Neural progenitor cell (in vitro differentiated cells): ENCODE results near the gene CFAP54. TPM values are rescaled to one million over a fixed set of nuclear protein-coding genes. Genes with fewer than 3 reads are reported as not detected.

Experiments
- DNase-seq: peaks from one replicate; pipeline ENCODE4 v3.0.0-alpha.2; 2016; ENCODE audit warnings: low spot score
- H2AFZ ChIP-seq: fragments of 200-600 bp; sonication (generic); replicated peaks from 2 replicates; pipeline ENCODE4 v1.6.1; 2016; ENCODE audit warnings: antibody characterized with exemption
- H3F3A ChIP-seq: fragments of 200-600 bp; sonication (generic); 2 replicates; pipeline ENCODE4 v1.6.1; 2016; ENCODE audit warnings: antibody characterized with exemption, low read depth
- H3K27ac ChIP-seq: fragments of 200-600 bp; sonication (generic); 2 replicates; pipeline ENCODE4 v1.5.1; 2016; ENCODE audit warnings: mild to moderate bottlenecking
- H3K27me3 ChIP-seq: fragments of 200-600 bp; sonication (generic); 2 replicates; pipeline ENCODE4 v1.6.1; 2016; ENCODE audit warnings: mild to moderate bottlenecking, moderate library complexity
- H3K36me3 ChIP-seq: fragments of 200-600 bp; sonication (generic); 2 replicates; pipeline ENCODE4 v1.5.1; 2016
- H3K4me1 ChIP-seq: fragments of 200-600 bp; sonication (generic); 2 replicates; pipeline ENCODE4 v1.6.1; 2016; ENCODE audit warnings: mixed run types
- H3K4me2 ChIP-seq: fragments of 200-600 bp; sonication (generic); 2 replicates; pipeline ENCODE4 v1.6.1; 2016
- H3K4me3 ChIP-seq: fragments of 200-600 bp; sonication (generic); 2 replicates; pipeline ENCODE4 v1.5.1; 2016
- H3K79me2 ChIP-seq: fragments of 200-600 bp; sonication (generic); 2 replicates; pipeline ENCODE4 v1.6.1; 2016; ENCODE audit warnings: low read depth
- H3K9ac ChIP-seq: fragments of 200-600 bp; sonication (generic); 2 replicates; pipeline ENCODE4 v1.6.1; 2016
- H3K9me3 ChIP-seq: fragments of 200-600 bp; sonication (generic); 2 replicates; pipeline ENCODE4 v1.5.1; 2016; ENCODE audit warnings: low read depth
- H4K20me1 ChIP-seq: fragments of 200-600 bp; sonication (generic); 2 replicates; pipeline ENCODE4 v1.6.1; 2016; ENCODE audit warnings: low read depth
- H3K27ac Mint-ChIP-seq: 3 replicates; pipeline ENCODE4 v1.8.0; 2021; ENCODE audit warnings: mixed read lengths
- H3K27me3 Mint-ChIP-seq: 2 replicates; pipeline ENCODE4 v1.8.0; 2022; ENCODE audit warnings: low read depth, mild to moderate bottlenecking, inconsistent platforms, moderate library complexity, mixed read lengths; ENCODE audit not compliant: insufficient read depth
- H3K36me3 Mint-ChIP-seq: 3 replicates; pipeline ENCODE4 v1.8.0; 2021; ENCODE audit warnings: mixed read lengths
- H3K4me1 Mint-ChIP-seq: 3 replicates; pipeline ENCODE4 v1.8.0; 2021; ENCODE audit warnings: mixed read lengths
- H3K4me3 Mint-ChIP-seq: 3 replicates; pipeline ENCODE4 v1.8.0; 2021; ENCODE audit warnings: mild to moderate bottlenecking, moderate library complexity, mixed read lengths
- H3K9me3 Mint-ChIP-seq: 3 replicates; pipeline ENCODE4 v1.8.0; 2020; ENCODE audit warnings: mixed read lengths
- EZH2 ChIP-seq: fragments of 200-600 bp; sonication (generic); IDR thresholded peaks from 2 replicates; pipeline ENCODE4 v1.6.1; 2017; ENCODE audit warnings: antibody characterized with exemption, mild to moderate bottlenecking, moderate library complexity
- EZH2phosphoT487 ChIP-seq: fragments of 200-600 bp; sonication (generic); IDR thresholded peaks from 2 replicates; pipeline ENCODE4 v1.6.1; 2017; ENCODE audit warnings: antibody characterized with exemption
- total RNA-seq: library from RNA; depleted of rRNA; stranded (reverse); fragments of >200 nt; gene quantifications from 2 replicates; pipeline ENCODE4 v1.2.3, GENCODE V29; 2015; ENCODE audit warnings: low replicate concordance
- TF ChIP-seq, protein P1 (sequence below): fragments of 200-600 bp; sonication (generic); IDR thresholded peaks from 2 replicates; pipeline ENCODE4 v1.5.1; 2017; ENCODE audit warnings: antibody characterized with exemption, mild to moderate bottlenecking

The CFAP54 gene
- total RNA-seq, 1 donor from 2014 or later = 4.2 TPM

DNA sequence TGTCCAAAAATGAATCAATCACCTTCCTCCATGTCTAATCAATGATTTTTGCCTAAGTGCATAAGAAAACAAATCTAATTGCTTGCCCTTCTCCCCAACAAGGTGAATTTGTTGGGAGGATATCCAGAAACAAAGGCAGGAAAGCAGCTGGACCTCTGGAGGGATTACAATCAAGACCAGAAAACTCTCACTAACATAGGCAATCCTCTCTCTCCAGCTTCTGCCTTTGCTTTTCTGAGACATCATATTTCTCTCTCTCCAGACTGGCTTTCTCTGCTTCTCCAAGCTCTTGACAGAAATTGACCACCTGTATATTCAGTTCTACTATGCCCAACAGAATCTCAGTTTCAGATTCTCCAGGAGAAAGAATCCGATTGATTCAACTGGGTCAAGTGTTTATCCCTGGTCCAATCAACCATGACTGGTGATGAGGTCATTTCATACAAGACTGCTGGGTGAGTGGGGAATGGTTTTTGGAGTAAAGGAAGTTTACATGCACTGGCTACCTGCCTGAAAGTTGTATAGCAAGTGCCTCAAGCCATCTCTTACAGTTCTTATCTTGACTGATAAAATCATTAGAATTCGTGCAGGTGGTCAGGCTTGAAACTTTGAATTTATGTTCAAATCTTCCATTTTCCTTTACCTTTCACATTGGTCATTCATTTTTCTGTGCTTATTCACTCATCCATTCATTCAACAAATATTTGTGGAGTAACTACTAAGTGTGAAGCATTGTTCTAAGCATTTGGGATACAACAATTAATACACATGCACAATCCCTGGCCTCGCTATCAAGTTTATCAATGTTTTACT, 22.2 kb upstream of the CFAP54 start:
- TF ChIP-seq, protein P1, sequence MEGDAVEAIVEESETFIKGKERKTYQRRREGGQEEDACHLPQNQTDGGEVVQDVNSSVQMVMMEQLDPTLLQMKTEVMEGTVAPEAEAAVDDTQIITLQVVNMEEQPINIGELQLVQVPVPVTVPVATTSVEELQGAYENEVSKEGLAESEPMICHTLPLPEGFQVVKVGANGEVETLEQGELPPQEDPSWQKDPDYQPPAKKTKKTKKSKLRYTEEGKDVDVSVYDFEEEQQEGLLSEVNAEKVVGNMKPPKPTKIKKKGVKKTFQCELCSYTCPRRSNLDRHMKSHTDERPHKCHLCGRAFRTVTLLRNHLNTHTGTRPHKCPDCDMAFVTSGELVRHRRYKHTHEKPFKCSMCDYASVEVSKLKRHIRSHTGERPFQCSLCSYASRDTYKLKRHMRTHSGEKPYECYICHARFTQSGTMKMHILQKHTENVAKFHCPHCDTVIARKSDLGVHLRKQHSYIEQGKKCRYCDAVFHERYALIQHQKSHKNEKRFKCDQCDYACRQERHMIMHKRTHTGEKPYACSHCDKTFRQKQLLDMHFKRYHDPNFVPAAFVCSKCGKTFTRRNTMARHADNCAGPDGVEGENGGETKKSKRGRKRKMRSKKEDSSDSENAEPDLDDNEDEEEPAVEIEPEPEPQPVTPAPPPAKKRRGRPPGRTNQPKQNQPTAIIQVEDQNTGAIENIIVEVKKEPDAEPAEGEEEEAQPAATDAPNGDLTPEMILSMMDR = no peak
- H3K4me1 Mint-ChIP-seq = peaks cover 6% of the 10 kb centered on the region
- H3K36me3 Mint-ChIP-seq = no peaks in the 10 kb centered on the region
- Histone ChIP-seq H2AFZ (peak overlapping the region; percentile 32), H3K4me2 (no peak overlapping the region), H3K4me1 (no peaks in the 10 kb centered on the region), H3K9ac (no peak overlapping the region), H3K27me3 (no peaks in the 10 kb centered on the region), H4K20me1 (no peaks in the 10 kb centered on the region), H3K36me3 (no peaks in the 10 kb centered on the region), H3K9me3 (no peaks in the 10 kb centered on the region), H3K79me2 (no peaks in the 10 kb centered on the region), H3F3A (no peaks in the 10 kb centered on the region), H3K4me3 (no peak overlapping the region), H3K27ac (no peak overlapping the region)
- no peak for DNase-seq
- no peaks in the 10 kb centered on the region for H3K27me3 Mint-ChIP-seq
- no peak overlapping the region for H3K4me3 Mint-ChIP-seq
- H3K27ac Mint-ChIP-seq = no peak overlapping the region
- peaks cover 8% of the 10 kb centered on the region for H3K9me3 Mint-ChIP-seq

DNA sequence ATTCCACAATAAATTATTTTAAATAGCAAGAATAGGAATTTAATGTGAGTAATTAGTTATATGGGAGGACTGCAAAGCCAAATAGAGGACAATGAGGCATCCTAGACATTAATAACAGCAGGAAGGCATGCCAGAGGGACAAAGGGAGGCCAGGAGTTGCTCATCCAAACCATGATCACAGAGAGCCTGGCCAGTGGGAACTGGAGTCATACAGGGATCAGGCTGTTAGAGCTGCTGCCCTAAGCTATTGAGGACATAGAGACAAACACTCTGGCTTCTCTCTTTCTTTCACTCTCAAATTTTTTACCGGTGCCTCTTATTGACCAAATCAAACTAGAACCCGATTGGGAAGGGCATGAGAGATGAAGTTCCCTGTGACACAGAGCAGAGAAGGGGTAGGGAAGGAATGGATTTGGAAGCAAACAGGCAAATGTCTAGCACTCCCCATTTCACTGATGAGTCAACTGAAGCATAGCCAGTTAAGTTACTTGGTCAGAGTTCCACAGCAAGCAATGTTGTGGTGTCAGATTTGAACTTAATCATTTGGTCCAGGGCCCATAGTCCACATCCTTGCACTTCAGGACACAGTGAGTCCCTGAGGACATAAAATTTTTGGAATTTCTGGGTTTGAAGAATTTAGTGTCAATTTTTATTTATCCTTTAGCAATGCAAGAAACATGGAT, 17.9 kb upstream of the CFAP54 start:
- peaks cover 2% of the 10 kb centered on the region for H3K27me3 Mint-ChIP-seq

DNA sequence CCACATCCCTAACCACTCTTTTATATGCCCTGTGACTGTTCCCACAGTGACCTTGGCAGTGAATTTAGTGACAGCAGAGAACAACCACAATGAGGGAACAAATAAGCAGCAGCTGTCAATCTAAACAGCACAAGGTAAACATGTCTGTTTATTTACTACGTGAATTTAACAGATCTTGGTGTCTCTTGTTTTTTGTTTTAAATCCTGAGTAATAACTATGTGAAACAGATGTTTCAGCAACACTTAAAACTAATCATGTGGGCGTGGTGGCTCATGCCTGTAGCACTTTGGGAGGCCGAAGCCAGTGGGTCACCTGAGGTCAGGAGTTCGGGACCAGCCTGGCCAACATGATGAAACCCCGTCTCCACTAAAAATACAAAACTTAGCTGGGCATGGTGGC, 17.0 kb upstream of the CFAP54 start:
- H3K9me3 ChIP-seq = no peaks in the 10 kb centered on the region
- H3K79me2 ChIP-seq = no peaks in the 10 kb centered on the region
- H3F3A ChIP-seq = no peaks in the 10 kb centered on the region
- H3K4me1 Mint-ChIP-seq = peaks cover 6% of the 10 kb centered on the region
- no peak for DNase-seq
- H3K9ac ChIP-seq = no peak overlapping the region
- H3K27ac ChIP-seq = no peak overlapping the region
- no peak overlapping the region for H2AFZ ChIP-seq
- H3K27me3 Mint-ChIP-seq = peaks cover 2% of the 10 kb centered on the region
- H3K4me2 ChIP-seq = no peak overlapping the region
- H3K4me1 ChIP-seq = no peaks in the 10 kb centered on the region
- no peaks in the 10 kb centered on the region for H3K27me3 ChIP-seq
- H3K27ac Mint-ChIP-seq = no peak overlapping the region
- H3K36me3 Mint-ChIP-seq = no peaks in the 10 kb centered on the region
- H3K36me3 ChIP-seq = no peaks in the 10 kb centered on the region
- peaks cover 8% of the 10 kb centered on the region for H3K9me3 Mint-ChIP-seq
- no peaks in the 10 kb centered on the region for H4K20me1 ChIP-seq
- no peak overlapping the region for H3K4me3 ChIP-seq
- H3K4me3 Mint-ChIP-seq = no peak overlapping the region
- TF ChIP-seq EZH2phosphoT487 (no peak), EZH2 (no peak)
- TF ChIP-seq, protein P1 = no peak

More for the DNA sequence above, 17.9 kb upstream of the CFAP54 start:
- Histone ChIP-seq H3K9me3 (no peaks in the 10 kb centered on the region), H2AFZ (peak overlapping the region; percentile 22), H3K4me2 (no peak overlapping the region), H3K36me3 (no peaks in the 10 kb centered on the region), H3K27ac (no peak overlapping the region), H3K79me2 (no peaks in the 10 kb centered on the region), H3K27me3 (no peaks in the 10 kb centered on the region), H3K4me1 (no peaks in the 10 kb centered on the region), H3K4me3 (no peak overlapping the region), H4K20me1 (no peaks in the 10 kb centered on the region), H3F3A (no peaks in the 10 kb centered on the region), H3K9ac (no peak overlapping the region)
- DNase-seq = no peak
- TF ChIP-seq, protein P1 = no peak
- TF ChIP-seq EZH2phosphoT487 (no peak), EZH2 (no peak)
- H3K9me3 Mint-ChIP-seq = peaks cover 8% of the 10 kb centered on the region
- H3K36me3 Mint-ChIP-seq = no peaks in the 10 kb centered on the region
- H3K27ac Mint-ChIP-seq = no peak overlapping the region
- H3K4me3 Mint-ChIP-seq = no peak overlapping the region
- peaks cover 6% of the 10 kb centered on the region for H3K4me1 Mint-ChIP-seq
